Activated naive CD4-positive, alpha-beta T cell treated with anti-CD3 and anti-CD28 coated beads, Interleukin-2, amount 50 U/mL, for 16 hours (primary cell): ENCODE measurements around the gene HACD2.

Source experiments
- DNase-seq: peaks from one replicate; pipeline ENCODE4 v3.0.0-alpha.2; 2020

The HACD2 gene

GRCh38 chr3:123442125-123442524, 142.7 kb downstream of the HACD2 start:
- no peak for DNase-seq
